Adrenal gland (tissue), 5 donors: ENCODE measurements around the gene EML6.

Experiments
- POLR2A ChIP-seq, 2 donors: fragments of 450-650 bp; IDR thresholded peaks; one replicate each; pipeline ENCODE4 v1.6.1; 2017; ENCODE audit warnings: antibody characterized with exemption in 2 of 2, mild to moderate bottlenecking in 2 of 2, moderate library complexity in 1 of 2
- TF ChIP-seq, protein P1 (sequence below), 6 experiments: fragments of 450-650 bp in 4 of 6; fragments of 200-600 bp in 2 of 6; sonication (generic) in 1 of 6; IDR thresholded peaks; 1 replicate in 5 of 6; 2 replicates in 1 of 6; pipeline versions ENCODE4 v1.5.1 to v1.8.0; 2016 to 2021; ENCODE audit warnings: antibody characterized with exemption in 6 of 6, mild to moderate bottlenecking in 2 of 6, moderate library complexity in 1 of 6
- donor health status: DM: no; HTN: no; CAD: no.

GRCh38 chr2:54834721-54835120 lies 111.3 kb downstream of the EML6 start:
- TF ChIP-seq, protein P1, sequence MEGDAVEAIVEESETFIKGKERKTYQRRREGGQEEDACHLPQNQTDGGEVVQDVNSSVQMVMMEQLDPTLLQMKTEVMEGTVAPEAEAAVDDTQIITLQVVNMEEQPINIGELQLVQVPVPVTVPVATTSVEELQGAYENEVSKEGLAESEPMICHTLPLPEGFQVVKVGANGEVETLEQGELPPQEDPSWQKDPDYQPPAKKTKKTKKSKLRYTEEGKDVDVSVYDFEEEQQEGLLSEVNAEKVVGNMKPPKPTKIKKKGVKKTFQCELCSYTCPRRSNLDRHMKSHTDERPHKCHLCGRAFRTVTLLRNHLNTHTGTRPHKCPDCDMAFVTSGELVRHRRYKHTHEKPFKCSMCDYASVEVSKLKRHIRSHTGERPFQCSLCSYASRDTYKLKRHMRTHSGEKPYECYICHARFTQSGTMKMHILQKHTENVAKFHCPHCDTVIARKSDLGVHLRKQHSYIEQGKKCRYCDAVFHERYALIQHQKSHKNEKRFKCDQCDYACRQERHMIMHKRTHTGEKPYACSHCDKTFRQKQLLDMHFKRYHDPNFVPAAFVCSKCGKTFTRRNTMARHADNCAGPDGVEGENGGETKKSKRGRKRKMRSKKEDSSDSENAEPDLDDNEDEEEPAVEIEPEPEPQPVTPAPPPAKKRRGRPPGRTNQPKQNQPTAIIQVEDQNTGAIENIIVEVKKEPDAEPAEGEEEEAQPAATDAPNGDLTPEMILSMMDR (IDR thresholded peaks at IDR 0.05), result no peak
- TF ChIP-seq POLR2A (IDR thresholded peaks at IDR 0.05), result no peak
